Skeletal muscle satellite cell (primary cell): ENCODE data around the gene CHAF1B. TPM values are rescaled to one million over a fixed set of nuclear protein-coding genes. Genes with fewer than 3 reads are reported as not detected.

Source experiments
- H3K27me3 ChIP-seq: 2 replicates; pipeline ENCODE4 v1.7.0; 2013; ENCODE audit warnings: low read length; ENCODE audit not compliant: control insufficient read depth, insufficient read depth
- H3K36me3 ChIP-seq: 2 replicates; pipeline ENCODE4 v1.7.0; 2013; ENCODE audit warnings: mild to moderate bottlenecking, control low read depth, low read length; ENCODE audit not compliant: insufficient read depth
- H3K4me1 ChIP-seq: 2 replicates; pipeline ENCODE4 v1.7.0; 2013; ENCODE audit warnings: low read length; ENCODE audit not compliant: control insufficient read depth, insufficient read depth
- H3K4me2 ChIP-seq: 2 replicates; pipeline ENCODE4 v1.7.0; 2013; ENCODE audit warnings: mild to moderate bottlenecking, low read length
- H3K4me3 ChIP-seq: 2 replicates; pipeline ENCODE4 v1.7.0; 2013; ENCODE audit warnings: low read length
- H3K9ac ChIP-seq: 2 replicates; pipeline ENCODE4 v1.7.0; 2013; ENCODE audit warnings: mild to moderate bottlenecking, low read depth, low read length, moderate library complexity
- H3K9me3 ChIP-seq: replicated peaks from 2 replicates; pipeline ENCODE4 v1.7.0; 2013; ENCODE audit warnings: mild to moderate bottlenecking, control low read depth, low read length
- small RNA-seq: library from RNA; depleted of rRNA; stranded (forward); fragments of <200 nt; gene quantifications from one replicate; pipeline ENCODE3, GENCODE V24; 2012

The CHAF1B gene

GRCh38 chr21:36466061-36466511 is 80.9 kb downstream of the CHAF1B start:
- no peaks in the 10 kb centered on the region for H3K9me3 ChIP-seq
- H3K36me3 ChIP-seq: no peaks in the 10 kb centered on the region
- H3K4me1 ChIP-seq: peaks cover 1% of the 10 kb centered on the region
- H3K4me3 ChIP-seq: no peak overlapping the region
- no peaks in the 10 kb centered on the region for H3K27me3 ChIP-seq
- no peak overlapping the region for H3K4me2 ChIP-seq
- no peak overlapping the region for H3K9ac ChIP-seq

Small RNA genes within 50 kb of the gene (small RNA-seq; reads per million reads assigned to genes)
- not detected for gene ATP5MFP1
